CD14-positive monocyte (primary cell): ENCODE measurements around the gene METTL24. TPM values are rescaled to one million over a fixed set of nuclear protein-coding genes. Genes with fewer than 3 reads are reported as not detected.
A peak's percentile ranks its signal among the peaks of the same experiment; 100 is the strongest.

Experiments
- DNase-seq, 3 donors: peaks; one replicate each; pipeline ENCODE4 v3.0.0-alpha.2; 2011 to 2022
- H2AFZ ChIP-seq: 2 replicates; pipeline ENCODE4 v1.6.0; 2012; ENCODE audit warnings: mild to moderate bottlenecking, low read depth, low read length, inconsistent platforms; ENCODE audit not compliant: insufficient read depth, poor library complexity, severe bottlenecking
- H3K27ac ChIP-seq, 2 donors: 1 replicate in 1 of 2; 2 replicates in 1 of 2; pipeline ENCODE4 v1.5.1; 2012 to 2013; ENCODE audit warnings: low read length in 2 of 2, control low read depth in 1 of 2, inconsistent platforms in 1 of 2, low read depth in 1 of 2, mild to moderate bottlenecking in 1 of 2
- H3K27me3 ChIP-seq, 2 donors: one replicate each; pipeline versions ENCODE4 v1.6.0 to v1.6.1; 2011 to 2013; ENCODE audit warnings: low read length in 2 of 2; ENCODE audit not compliant: control insufficient read depth in 2 of 2, insufficient read depth in 2 of 2
- H3K36me3 ChIP-seq, 2 donors: replicated peaks in 1 of 2; 1 replicate in 1 of 2; 2 replicates in 1 of 2; pipeline versions ENCODE4 v1.5.1 to v1.6.1; 2012 to 2013; ENCODE audit warnings: low read length in 2 of 2, control low read depth in 1 of 2, inconsistent platforms in 1 of 2, mild to moderate bottlenecking in 1 of 2; ENCODE audit not compliant: insufficient read depth in 2 of 2, control insufficient read depth in 1 of 2
- H3K4me1 ChIP-seq, 2 donors: 1 replicate in 1 of 2; 2 replicates in 1 of 2; pipeline versions ENCODE4 v1.5.1 to v1.6.1; 2012 to 2013; ENCODE audit warnings: low read length in 2 of 2, control low read depth in 1 of 2, inconsistent platforms in 1 of 2, mild to moderate bottlenecking in 1 of 2, moderate library complexity in 1 of 2; ENCODE audit not compliant: insufficient read depth in 2 of 2, control insufficient read depth in 1 of 2
- H3K4me2 ChIP-seq: replicated peaks from 2 replicates; pipeline ENCODE3; 2012; ENCODE audit warnings: low read length, moderate library complexity, mild to moderate bottlenecking; ENCODE audit not compliant: poor library complexity, severe bottlenecking; ENCODE audit errors: extremely low read depth
- H3K4me3 ChIP-seq, 3 experiments: fragments of 200-600 bp in 1 of 3; sonication (generic) in 1 of 3; replicated peaks in 1 of 3; 1 replicate in 2 of 3; 2 replicates in 1 of 3; pipeline ENCODE4 v1.5.1; 2011 to 2013; ENCODE audit warnings: low read length in 3 of 3, mild to moderate bottlenecking in 3 of 3, control low read depth in 2 of 3, low read depth in 2 of 3, inconsistent platforms in 1 of 3, moderate library complexity in 1 of 3
- H3K79me2 ChIP-seq: 2 replicates; pipeline ENCODE4 v1.6.0; 2012; ENCODE audit warnings: mild to moderate bottlenecking, control low read depth, inconsistent platforms, low read length, moderate library complexity; ENCODE audit not compliant: insufficient read depth
- H3K9ac ChIP-seq: 2 replicates; pipeline ENCODE4 v1.6.0; 2017; ENCODE audit warnings: low read length, mild to moderate bottlenecking; ENCODE audit not compliant: insufficient read depth, poor library complexity, severe bottlenecking
- H3K9me3 ChIP-seq, 2 donors: replicated peaks in 1 of 2; 1 replicate in 1 of 2; 2 replicates in 1 of 2; pipeline versions ENCODE4 v1.5.1 to v1.6.1; 2012 to 2013; ENCODE audit warnings: low read length in 2 of 2, control low read depth in 1 of 2; ENCODE audit not compliant: control insufficient read depth in 1 of 2, insufficient read depth in 1 of 2
- H4K20me1 ChIP-seq: 2 replicates; pipeline ENCODE4 v1.6.0; 2012; ENCODE audit warnings: mild to moderate bottlenecking, low read length, control low read depth, moderate library complexity; ENCODE audit not compliant: insufficient read depth
- H3K27ac Mint-ChIP-seq, 7 donors: one replicate each; pipeline ENCODE4 v1.8.0; 2020; ENCODE audit warnings: mild to moderate bottlenecking in 7 of 7, mixed read lengths in 7 of 7, moderate library complexity in 6 of 7, inconsistent platforms in 2 of 7
- H3K27me3 Mint-ChIP-seq, 3 donors: one replicate each; pipeline ENCODE4 v1.8.0; 2021 to 2022; ENCODE audit warnings: low read depth in 3 of 3, mild to moderate bottlenecking in 3 of 3, mixed read lengths in 3 of 3, moderate library complexity in 3 of 3, inconsistent platforms in 1 of 3
- H3K36me3 Mint-ChIP-seq, 2 donors: one replicate each; pipeline ENCODE4 v1.8.0; 2020; ENCODE audit warnings: mixed read lengths in 2 of 2, inconsistent platforms in 1 of 2, mild to moderate bottlenecking in 1 of 2
- H3K4me1 Mint-ChIP-seq: one replicate; pipeline ENCODE4 v1.8.0; 2020; ENCODE audit warnings: mild to moderate bottlenecking, mixed read lengths
- H3K4me3 Mint-ChIP-seq, 2 donors: one replicate each; pipeline ENCODE4 v1.8.0; 2020; ENCODE audit warnings: mild to moderate bottlenecking in 2 of 2, mixed read lengths in 2 of 2, moderate library complexity in 1 of 2
- H3K9me3 Mint-ChIP-seq, 7 donors: one replicate each; pipeline ENCODE4 v1.8.0; 2020 to 2022; ENCODE audit warnings: mixed read lengths in 7 of 7, mild to moderate bottlenecking in 6 of 7, moderate library complexity in 6 of 7, inconsistent platforms in 2 of 7
- CTCF ChIP-seq: fragments of 200-600 bp; IDR thresholded peaks from one replicate; pipeline ENCODE4 v1.8.0; 2022; ENCODE audit warnings: antibody characterized with exemption, mild to moderate bottlenecking
- WGBS: methylation state at CpG from one replicate; pipeline ENCODE4 v1.1.5; 2013; ENCODE audit warnings: missing lambda C conversion rate; ENCODE audit not compliant: insufficient coverage; 5-methylcytosine and 5-hydroxymethylcytosine counted together
- intact Hi-C, 2 donors: fragments of 100-400 bp; cut with micrococcal nuclease; formaldehyde crosslinking; loops; one replicate each; pipeline versions ENCODE4 v1.15.0 to v1.15.1; 2023
- polyA plus RNA-seq, 3 donors: library from polyadenylated mRNA; depleted of rRNA in 1 of 3; unstranded in 2 of 3; stranded (reverse) in 1 of 3; fragments of 300-500 nt in 2 of 3; fragments of >200 nt in 1 of 3; fragmentation: Illumina TruSeq in 2 of 3; gene quantifications; 1 replicate in 2 of 3; 2 replicates in 1 of 3; pipeline ENCODE4 v1.2.3, GENCODE V29; 2012 to 2021

METTL24 gene
- polyA plus RNA-seq, 3 donors, result not detected

GRCh38 chr6:110355727-110356126 lies 2.4 kb downstream of the METTL24 start:
- Mint-ChIP-seq H3K27ac (no peak overlapping the region), H3K27me3 (peaks cover 36 to 46% (median 40%) of the 10 kb centered on the region in 3 donors), H3K4me3 (peak overlapping the region in 1 of 2 donors; percentile 96), H3K9me3 (peaks cover 0 to 9% (median 5%) of the 10 kb centered on the region in 7 donors), H3K36me3 (peaks cover 0 to 7% of the 10 kb centered on the region in 2 donors), H3K4me1 (peaks cover 18% of the 10 kb centered on the region)
- intact Hi-C loops, result no loop called here
- H3K27me3 ChIP-seq, result peaks cover 38 to 47% of the 10 kb centered on the region in 2 donors
- H3K4me3 ChIP-seq, result no peak overlapping the region
- no peak for TF ChIP-seq CTCF
- 75% methylated on average over 1 of the region's 2 CpGs for WGBS
- no peaks in the 10 kb centered on the region for H4K20me1 ChIP-seq
- H3K36me3 ChIP-seq, result no peaks in the 10 kb centered on the region
- no peak overlapping the region for H3K9ac ChIP-seq
- H3K4me1 ChIP-seq, result peaks cover 3 to 12% of the 10 kb centered on the region in 2 donors
- H3K79me2 ChIP-seq, result no peaks in the 10 kb centered on the region
- no peak overlapping the region for H3K27ac ChIP-seq
- no peak overlapping the region for H3K4me2 ChIP-seq
- no peak for DNase-seq
- H3K9me3 ChIP-seq, result peaks cover 0 to 15% of the 10 kb centered on the region in 2 donors
- H2AFZ ChIP-seq, result no peak overlapping the region

GRCh38 chr6:110355022-110355421 lies 3.1 kb downstream of the METTL24 start:
- Histone ChIP-seq H3K4me2 (no peak overlapping the region), H3K36me3 (no peaks in the 10 kb centered on the region), H3K4me3 (no peak overlapping the region), H3K9me3 (peaks cover 0 to 15% of the 10 kb centered on the region in 2 donors), H3K4me1 (peaks cover 3 to 12% of the 10 kb centered on the region in 2 donors), H4K20me1 (no peaks in the 10 kb centered on the region), H3K79me2 (no peaks in the 10 kb centered on the region), H2AFZ (no peak overlapping the region), H3K27ac (no peak overlapping the region), H3K9ac (no peak overlapping the region), H3K27me3 (peaks cover 32 to 40% of the 10 kb centered on the region in 2 donors)
- intact Hi-C loops, result no loop called here
- Mint-ChIP-seq H3K27me3 (peaks cover 33 to 40% (median 33%) of the 10 kb centered on the region in 3 donors), H3K36me3 (peaks cover 0 to 7% of the 10 kb centered on the region in 2 donors), H3K9me3 (peaks cover 0 to 9% (median 5%) of the 10 kb centered on the region in 7 donors), H3K27ac (no peak overlapping the region), H3K4me1 (peaks cover 18% of the 10 kb centered on the region), H3K4me3 (no peak overlapping the region)
- TF ChIP-seq CTCF, result no peak
- WGBS, result no CpG with 5 or more reads among the region's 2 CpGs
- no peak for DNase-seq
